Peyer's patch (tissue), 4 donors: ENCODE results near the gene MAP3K5.
"Not testable (repeated sequence)": the region's sequence is repeated elsewhere in the genome, so short reads cannot be mapped to it uniquely, and the experiment has no call there.

Source experiments
- POLR2A ChIP-seq, 2 donors: fragments of 450-650 bp; IDR thresholded peaks; one replicate each; pipeline ENCODE4 v1.5.1; 2017; ENCODE audit warnings: antibody characterized with exemption in 2 of 2, mild to moderate bottlenecking in 2 of 2, moderate library complexity in 2 of 2
- TF ChIP-seq, protein P1 (sequence below), 6 experiments: fragments of 450-650 bp in 4 of 6; fragments of 200-600 bp in 2 of 6; sonication (generic) in 1 of 6; IDR thresholded peaks; one replicate each; pipeline ENCODE4 v1.5.1; 2017 to 2019; ENCODE audit warnings: antibody characterized with exemption in 6 of 6, mild to moderate bottlenecking in 3 of 6, moderate library complexity in 1 of 6

DNA sequence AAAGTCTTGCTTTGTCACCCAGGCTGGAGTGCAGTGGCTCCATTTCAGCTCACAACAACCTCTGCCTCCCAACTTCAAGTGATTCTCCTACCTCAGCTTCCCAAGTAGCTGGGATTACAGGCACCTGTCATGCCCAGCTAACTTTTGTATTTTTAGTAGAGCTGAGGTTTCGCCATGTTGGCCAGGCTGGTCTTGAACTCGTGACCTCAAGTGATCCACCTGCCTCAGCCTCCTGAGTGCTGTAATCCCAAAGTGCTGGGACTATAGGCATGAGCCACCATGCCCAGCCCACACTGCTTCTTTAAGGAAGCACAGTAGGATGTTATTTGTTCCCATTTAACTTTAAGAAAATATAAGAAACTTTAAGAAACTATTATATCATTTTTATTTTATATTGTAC, 206.8 kb downstream of the MAP3K5 start:
- TF ChIP-seq, protein P1, sequence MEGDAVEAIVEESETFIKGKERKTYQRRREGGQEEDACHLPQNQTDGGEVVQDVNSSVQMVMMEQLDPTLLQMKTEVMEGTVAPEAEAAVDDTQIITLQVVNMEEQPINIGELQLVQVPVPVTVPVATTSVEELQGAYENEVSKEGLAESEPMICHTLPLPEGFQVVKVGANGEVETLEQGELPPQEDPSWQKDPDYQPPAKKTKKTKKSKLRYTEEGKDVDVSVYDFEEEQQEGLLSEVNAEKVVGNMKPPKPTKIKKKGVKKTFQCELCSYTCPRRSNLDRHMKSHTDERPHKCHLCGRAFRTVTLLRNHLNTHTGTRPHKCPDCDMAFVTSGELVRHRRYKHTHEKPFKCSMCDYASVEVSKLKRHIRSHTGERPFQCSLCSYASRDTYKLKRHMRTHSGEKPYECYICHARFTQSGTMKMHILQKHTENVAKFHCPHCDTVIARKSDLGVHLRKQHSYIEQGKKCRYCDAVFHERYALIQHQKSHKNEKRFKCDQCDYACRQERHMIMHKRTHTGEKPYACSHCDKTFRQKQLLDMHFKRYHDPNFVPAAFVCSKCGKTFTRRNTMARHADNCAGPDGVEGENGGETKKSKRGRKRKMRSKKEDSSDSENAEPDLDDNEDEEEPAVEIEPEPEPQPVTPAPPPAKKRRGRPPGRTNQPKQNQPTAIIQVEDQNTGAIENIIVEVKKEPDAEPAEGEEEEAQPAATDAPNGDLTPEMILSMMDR (IDR thresholded peaks at IDR 0.05): not testable (repeated sequence)
- not testable (repeated sequence) for TF ChIP-seq POLR2A (IDR thresholded peaks at IDR 0.05)
